Caco-2 (cell line): ENCODE data around the gene NPLOC4. TPM values are rescaled to one million over a fixed set of nuclear protein-coding genes. Genes with fewer than 3 reads are reported as not detected.
A peak's percentile ranks its signal among the peaks of the same experiment; 100 is the strongest.
"Not testable (repeated sequence)": the region's sequence is repeated elsewhere in the genome, so short reads cannot be mapped to it uniquely, and the experiment has no call there.

Experiments
- BruUV-seq: library from RNA; stranded (reverse); fragments of 400-500 nt; replicated peaks from 2 replicates; lab custom pipeline; 2021; lab: Mats Ljungman, UMichigan
- CTCF ChIA-PET: fragments of 300-600 bp; sonication (Branson Sonifier 250); formaldehyde crosslinking; loops from one replicate; lab custom pipeline; 2022; ENCODE audit warnings: antibody characterized with exemption; lab: Charles Lee
- POLR2A ChIA-PET: fragments of 300-600 bp; sonication (Branson Sonifier 250); formaldehyde crosslinking; loops from one replicate; lab custom pipeline; 2022; ENCODE audit warnings: antibody characterized with exemption; lab: Charles Lee
- DNase-seq, 2 experiments: peaks; one replicate each; pipeline versions ENCODE4 v3.0.0 to v3.0.0-alpha.2; 2020 to 2022
- H3K27me3 ChIP-seq: replicated peaks from 2 replicates; pipeline ENCODE4 v1.6.0; 2011; ENCODE audit warnings: low read length; ENCODE audit not compliant: control insufficient read depth, insufficient read depth
- H3K36me3 ChIP-seq: 2 replicates; pipeline ENCODE4 v1.5.1; 2011; ENCODE audit warnings: low read length; ENCODE audit not compliant: control insufficient read depth, insufficient read depth
- H3K4me1 ChIP-seq: fragments of 250-450 bp; sonication (Bioruptor Pico); 2 replicates; pipeline ENCODE4 v1.5.1; 2020; ENCODE audit warnings: mild to moderate bottlenecking
- H3K4me3 ChIP-seq: 2 replicates; pipeline ENCODE4 v1.5.1; 2011; ENCODE audit warnings: low read depth, mild to moderate bottlenecking, control low read depth, low read length
- H3K9me3 ChIP-seq: fragments of 250-450 bp; sonication (Bioruptor Pico); 2 replicates; pipeline ENCODE4 v1.5.1; 2020; ENCODE audit warnings: mild to moderate bottlenecking, moderate library complexity
- H3K27ac Mint-ChIP-seq: one replicate; pipeline ENCODE4 v1.8.0; 2022; ENCODE audit warnings: mixed read lengths; ENCODE audit not compliant: unreplicated experiment
- H3K27me3 Mint-ChIP-seq: one replicate; pipeline ENCODE4 v1.8.0; 2022; ENCODE audit warnings: mixed read lengths; ENCODE audit not compliant: insufficient read depth, unreplicated experiment
- H3K36me3 Mint-ChIP-seq: one replicate; pipeline ENCODE4 v1.8.0; 2022; ENCODE audit warnings: mild to moderate bottlenecking, mixed read lengths; ENCODE audit not compliant: insufficient read depth, unreplicated experiment
- H3K4me1 Mint-ChIP-seq: one replicate; pipeline ENCODE4 v1.8.0; 2022; ENCODE audit warnings: low read depth, mixed read lengths; ENCODE audit not compliant: unreplicated experiment
- H3K4me3 Mint-ChIP-seq: one replicate; pipeline ENCODE4 v1.8.0; 2022; ENCODE audit warnings: mild to moderate bottlenecking, moderate library complexity, mixed read lengths; ENCODE audit not compliant: unreplicated experiment
- H3K9me3 Mint-ChIP-seq: one replicate; pipeline ENCODE4 v1.8.0; 2022; ENCODE audit warnings: mixed read lengths; ENCODE audit not compliant: unreplicated experiment
- CTCF ChIP-seq, 2 experiments: fragments of 200-600 bp in 1 of 2; IDR thresholded peaks; 1 replicate in 1 of 2; 2 replicates in 1 of 2; pipeline versions ENCODE4 v1.5.1 to v1.8.0; 2011 to 2022; ENCODE audit warnings: antibody characterized with exemption in 1 of 2, control low read depth in 1 of 2, inconsistent platforms in 1 of 2, low read depth in 1 of 2, low read length in 1 of 2, mild to moderate bottlenecking in 1 of 2, moderate library complexity in 1 of 2; ENCODE audit not compliant: insufficient read depth in 1 of 2, severe bottlenecking in 1 of 2, unreplicated experiment in 1 of 2
- intact Hi-C: fragments of 100-400 bp; cut with micrococcal nuclease; formaldehyde crosslinking; loops from one replicate; pipeline ENCODE4 v1.10.0; 2022; ENCODE audit not compliant: unreplicated experiment
- total RNA-seq: library from RNA; stranded (reverse); gene quantifications from 2 replicates; pipeline ENCODE4 v1.2.3, GENCODE V29; 2022

NPLOC4 gene
- total RNA-seq, 1 experiment from 2014 or later = 139 TPM

- H3K36me3 ChIP-seq = peaks cover 1% of the 10 kb centered on the region; the same call in 1 of the 2 replicates
- CTCF ChIA-PET = interaction anchor here (0.6 kb wide), 1 partner anchor 195 kb away, joined by 4 read pairs; no protein-coding TSS in a partner anchor
- TF ChIP-seq CTCF (IDR thresholded peaks at IDR 0.05; ENCODE audit: insufficient read depth in 1 of 2, low read depth in 1 of 2, low read length in 1 of 2, severe bottlenecking in 1 of 2, unreplicated experiment in 1 of 2) = no peak
- no TSS peak for BruUV-seq
- no peak overlapping the region for H3K4me3 Mint-ChIP-seq
- no peaks in the 10 kb centered on the region for H3K27me3 Mint-ChIP-seq
- peaks cover 62% of the 10 kb centered on the region for H3K36me3 Mint-ChIP-seq
- no peaks in the 10 kb centered on the region for H3K9me3 Mint-ChIP-seq
- no peak overlapping the region for H3K4me3 ChIP-seq
- H3K4me1 ChIP-seq = no peaks in the 10 kb centered on the region
- POLR2A ChIA-PET = no interaction called here
- intact Hi-C loops = no loop called here
- no peaks in the 10 kb centered on the region for H3K27me3 ChIP-seq
- peaks cover 5% of the 10 kb centered on the region for H3K4me1 Mint-ChIP-seq
- no peak overlapping the region for H3K27ac Mint-ChIP-seq
- no peak for DNase-seq
- H3K9me3 ChIP-seq = no peaks in the 10 kb centered on the region
Measured at GRCh38 chr17:81676906-81677305, 40.0 kb upstream of the NPLOC4 start.

GRCh38 chr17:81675515-81676221 lies 38.8 kb upstream of the NPLOC4 start:
- intact Hi-C loops, H3K27me3 ChIP-seq, H3K27ac Mint-ChIP-seq, H3K36me3 ChIP-seq, H3K4me3 Mint-ChIP-seq, H3K9me3 ChIP-seq, H3K9me3 Mint-ChIP-seq, H3K4me1 ChIP-seq, H3K4me3 ChIP-seq, H3K27me3 Mint-ChIP-seq, H3K4me1 Mint-ChIP-seq, BruUV-seq: not testable (repeated sequence)
- H3K36me3 Mint-ChIP-seq = peaks cover 74% of the 10 kb centered on the region
- peak; percentile 31 to 65 for TF ChIP-seq CTCF (IDR thresholded peaks at IDR 0.05; ENCODE audit: insufficient read depth in 1 of 2, low read depth in 1 of 2, low read length in 1 of 2, severe bottlenecking in 1 of 2, unreplicated experiment in 1 of 2)
- ChIA-PET POLR2A (interaction anchor here (0.6 kb wide), 1 partner anchor 154 kb away, joined by 4 read pairs; no protein-coding TSS in a partner anchor), CTCF (interaction anchor here (1.0 kb wide), 1 partner anchor 27 kb away, joined by 5 read pairs; no protein-coding TSS in a partner anchor)
- peak; percentile 55 to 61 for DNase-seq

GRCh38 chr17:81673561-81674258 lies 36.8 kb upstream of the NPLOC4 start:
- H3K36me3 ChIP-seq = peaks cover 5% of the 10 kb centered on the region; the same call in 1 of the 2 replicates
- DNase-seq = no peak
- H3K4me1 ChIP-seq = no peaks in the 10 kb centered on the region
- H3K27me3 ChIP-seq = no peaks in the 10 kb centered on the region
- ChIA-PET CTCF (no interaction called here), POLR2A (no interaction called here)
- no peak overlapping the region for H3K4me3 Mint-ChIP-seq
- H3K27me3 Mint-ChIP-seq = no peaks in the 10 kb centered on the region
- H3K27ac Mint-ChIP-seq = peak overlapping the region; percentile 32
- no peaks in the 10 kb centered on the region for H3K9me3 Mint-ChIP-seq
- no peak overlapping the region for H3K4me3 ChIP-seq
- intact Hi-C loops = no loop called here
- peaks cover 5% of the 10 kb centered on the region for H3K4me1 Mint-ChIP-seq
- BruUV-seq = no TSS peak
- H3K36me3 Mint-ChIP-seq = peaks cover 84% of the 10 kb centered on the region
- no peak for TF ChIP-seq CTCF (IDR thresholded peaks at IDR 0.05; ENCODE audit: insufficient read depth in 1 of 2, low read depth in 1 of 2, low read length in 1 of 2, severe bottlenecking in 1 of 2, unreplicated experiment in 1 of 2)
- H3K9me3 ChIP-seq = no peaks in the 10 kb centered on the region
